Jurkat, Clone E6-1 (cell line): ENCODE results near the gene SETD4.

Source experiments
- DNase-seq: peaks from one replicate; pipeline ENCODE4 v3.0.0-alpha.2; 2011; ENCODE audit warnings: low read depth, low spot score
- H3K4me3 ChIP-seq: 2 replicates; pipeline ENCODE4 v1.5.1; 2011; ENCODE audit warnings: mild to moderate bottlenecking, low read length, control low read depth, moderate library complexity

SETD4 gene

GRCh38 chr21:35984654-35985361, 75.5 kb downstream of the SETD4 start:
- DNase-seq: no peak
- no peak overlapping the region for H3K4me3 ChIP-seq
